Neural cell (in vitro differentiated cells): Measurements from ENCODE around the gene CHST8. TPM values are rescaled to one million over a fixed set of nuclear protein-coding genes. Genes with fewer than 3 reads are reported as not detected.

Experiments
- H2AFZ ChIP-seq: fragments of 200-600, 300-800 bp; sonication (generic), shearing (Covaris generic); 2 replicates; pipeline ENCODE4 v1.6.0; 2014; ENCODE audit warnings: low read depth, mild to moderate bottlenecking, antibody characterized with exemption, low read length, moderate library complexity
- H3F3A ChIP-seq: fragments of 200-600 bp; shearing (Covaris generic); 2 replicates; pipeline ENCODE4 v1.6.1; 2016; ENCODE audit warnings: mild to moderate bottlenecking, moderate library complexity, mixed read lengths, antibody characterized with exemption, low read length; ENCODE audit not compliant: insufficient read depth, poor library complexity, severe bottlenecking
- H3K27ac ChIP-seq: fragments of 200-600, 300-800 bp; sonication (generic), shearing (Covaris generic); 2 replicates; pipeline ENCODE4 v1.5.1; 2014; ENCODE audit warnings: mild to moderate bottlenecking, low read length, moderate library complexity
- H3K27me3 ChIP-seq: fragments of 300-800, 200-600 bp; sonication (generic), shearing (Covaris generic); 2 replicates; pipeline ENCODE4 v1.6.0; 2014; ENCODE audit warnings: mild to moderate bottlenecking, low read depth, low read length, moderate library complexity; ENCODE audit not compliant: insufficient read depth
- H3K36me3 ChIP-seq: fragments of 300-800, 200-600 bp; sonication (generic), shearing (Covaris generic); 2 replicates; pipeline ENCODE4 v1.5.1; 2014; ENCODE audit warnings: mild to moderate bottlenecking, antibody characterized with exemption, low read length, moderate library complexity; ENCODE audit not compliant: insufficient read depth
- H3K4me2 ChIP-seq: fragments of 300-800, 200-600 bp; sonication (generic), shearing (Covaris generic); 2 replicates; pipeline ENCODE4 v1.6.0; 2014; ENCODE audit warnings: mild to moderate bottlenecking, low read length
- H3K4me3 ChIP-seq: fragments of 300-800, 200-600 bp; sonication (generic), shearing (Covaris generic); 2 replicates; pipeline ENCODE4 v1.5.1; 2014; ENCODE audit warnings: mild to moderate bottlenecking, low read length, moderate library complexity
- H3K79me2 ChIP-seq: fragments of 200-600 bp; shearing (Covaris generic); replicated peaks from 2 replicates; pipeline ENCODE4 v1.6.0; 2014; ENCODE audit warnings: mild to moderate bottlenecking, low read length, moderate library complexity; ENCODE audit not compliant: insufficient read depth
- H3K9ac ChIP-seq: fragments of 300-800, 200-600 bp; sonication (generic), shearing (Covaris generic); 2 replicates; pipeline ENCODE4 v1.6.1; 2016; ENCODE audit warnings: mild to moderate bottlenecking, low read length, mixed read lengths
- H3K9me2 ChIP-seq: fragments of 200-600 bp; shearing (Covaris generic); 2 replicates; pipeline ENCODE4 v1.6.1; 2016; ENCODE audit warnings: mild to moderate bottlenecking, low read length, mixed read lengths; ENCODE audit not compliant: insufficient read depth
- H3K9me3 ChIP-seq: fragments of 200-600, 300-800 bp; sonication (generic), shearing (Covaris generic); 2 replicates; pipeline ENCODE4 v1.6.1; 2016; ENCODE audit warnings: mild to moderate bottlenecking, mixed run types, low read length, moderate library complexity, mixed read lengths
- H4K20me1 ChIP-seq: fragments of 200-600 bp; shearing (Covaris generic); 2 replicates; pipeline ENCODE4 v1.6.1; 2016; ENCODE audit warnings: mild to moderate bottlenecking, mixed run types; ENCODE audit not compliant: insufficient read depth
- CTCF ChIP-seq: fragments of 450-650 bp; IDR thresholded peaks from 2 replicates; pipeline ENCODE4 v1.5.1; 2014; ENCODE audit warnings: antibody characterized with exemption, mild to moderate bottlenecking, moderate library complexity; ENCODE audit not compliant: poor library complexity, severe bottlenecking
- EP300 ChIP-seq: fragments of 450-650 bp; conservative IDR thresholded peaks from 2 replicates; pipeline ENCODE4 v1.6.1; 2014; ENCODE audit warnings: antibody characterized with exemption, mild to moderate bottlenecking, moderate library complexity; ENCODE audit not compliant: poor library complexity, severe bottlenecking
- EZH2 ChIP-seq: fragments of 200-600, 300-800 bp; shearing (Covaris generic), sonication (generic); IDR thresholded peaks from 2 replicates; pipeline ENCODE4 v1.6.1; 2014; ENCODE audit warnings: antibody characterized with exemption, low read length, borderline replicate concordance, mild to moderate bottlenecking; ENCODE audit not compliant: insufficient read depth, poor library complexity, severe bottlenecking
- MXI1 ChIP-seq: fragments of 450-650 bp; conservative IDR thresholded peaks from 2 replicates; pipeline ENCODE4 v1.6.1; 2014; ENCODE audit warnings: antibody characterized with exemption, mild to moderate bottlenecking; ENCODE audit not compliant: poor library complexity, severe bottlenecking
- POLR2AphosphoS5 ChIP-seq: IDR thresholded peaks from 2 replicates; pipeline ENCODE4 v1.6.1; 2012
- RAD21 ChIP-seq: fragments of 450-650 bp; conservative IDR thresholded peaks from 2 replicates; pipeline ENCODE4 v1.6.1; 2014; ENCODE audit warnings: antibody characterized with exemption, mild to moderate bottlenecking, moderate library complexity
- REST ChIP-seq: IDR thresholded peaks from 2 replicates; pipeline ENCODE4 v1.6.1; 2012; ENCODE audit warnings: borderline replicate concordance
- SMC3 ChIP-seq: fragments of 450-650 bp; conservative IDR thresholded peaks from 2 replicates; pipeline ENCODE4 v1.6.1; 2014; ENCODE audit warnings: antibody characterized with exemption, mild to moderate bottlenecking, moderate library complexity; ENCODE audit not compliant: poor library complexity
- TAF1 ChIP-seq: IDR thresholded peaks from 2 replicates; pipeline ENCODE4 v1.6.1; 2012; ENCODE audit warnings: low read depth
- polyA plus RNA-seq: library from polyadenylated mRNA; depleted of rRNA; stranded (reverse); fragments of >200 nt; gene quantifications from 2 replicates; pipeline ENCODE4 v1.2.3, GENCODE V29; 2014

CHST8 gene
- polyA plus RNA-seq, 1 donor from 2014 or later = 7.1 TPM

- no peaks in the 10 kb centered on the region for H3K36me3 ChIP-seq
- no peaks in the 10 kb centered on the region for H3K9me3 ChIP-seq
- no peaks in the 10 kb centered on the region for H3K9me2 ChIP-seq
- H3K4me2 ChIP-seq = no peak overlapping the region
- no peak overlapping the region for H3K4me3 ChIP-seq
- H2AFZ ChIP-seq = no peak overlapping the region
- H4K20me1 ChIP-seq = no peaks in the 10 kb centered on the region
- H3K9ac ChIP-seq = no peak overlapping the region
- H3K27me3 ChIP-seq = no peaks in the 10 kb centered on the region
- TF ChIP-seq MXI1 = no peak
- TF ChIP-seq EP300 = no peak
- TF ChIP-seq REST = no peak
- no peak for TF ChIP-seq CTCF
- no peak for TF ChIP-seq POLR2AphosphoS5
- TF ChIP-seq RAD21 = no peak
- TF ChIP-seq EZH2 = no peak
- H3K79me2 ChIP-seq = no peaks in the 10 kb centered on the region
- H3F3A ChIP-seq = no peaks in the 10 kb centered on the region
- H3K27ac ChIP-seq = no peak overlapping the region
Measured at GRCh38 chr19:33582914-33583313, 38.8 kb upstream of the CHST8 start.

GRCh38 chr19:33587150-33587549, 34.6 kb upstream of the CHST8 start:
- Histone ChIP-seq H3K27ac (no peak overlapping the region), H3K4me2 (no peak overlapping the region), H3K9me2 (no peaks in the 10 kb centered on the region), H2AFZ (no peak overlapping the region), H3K79me2 (no peaks in the 10 kb centered on the region), H3K9me3 (no peaks in the 10 kb centered on the region), H3F3A (no peaks in the 10 kb centered on the region), H3K4me3 (no peak overlapping the region), H4K20me1 (no peaks in the 10 kb centered on the region), H3K36me3 (no peaks in the 10 kb centered on the region), H3K9ac (no peak overlapping the region), H3K27me3 (no peaks in the 10 kb centered on the region)
- no peak for TF ChIP-seq EZH2
- no peak for TF ChIP-seq RAD21
- TF ChIP-seq MXI1 = no peak
- no peak for TF ChIP-seq POLR2AphosphoS5
- no peak for TF ChIP-seq SMC3
- no peak for TF ChIP-seq TAF1
- no peak for TF ChIP-seq CTCF
- no peak for TF ChIP-seq REST
- no peak for TF ChIP-seq EP300
